Femur (tissue), 1 donor: ENCODE results near the gene RASSF10.

ENCODE experiments used
- DNase-seq: peaks from one replicate; pipeline ENCODE4 v3.0.0-alpha.2; 2017

Gene RASSF10

DNA sequence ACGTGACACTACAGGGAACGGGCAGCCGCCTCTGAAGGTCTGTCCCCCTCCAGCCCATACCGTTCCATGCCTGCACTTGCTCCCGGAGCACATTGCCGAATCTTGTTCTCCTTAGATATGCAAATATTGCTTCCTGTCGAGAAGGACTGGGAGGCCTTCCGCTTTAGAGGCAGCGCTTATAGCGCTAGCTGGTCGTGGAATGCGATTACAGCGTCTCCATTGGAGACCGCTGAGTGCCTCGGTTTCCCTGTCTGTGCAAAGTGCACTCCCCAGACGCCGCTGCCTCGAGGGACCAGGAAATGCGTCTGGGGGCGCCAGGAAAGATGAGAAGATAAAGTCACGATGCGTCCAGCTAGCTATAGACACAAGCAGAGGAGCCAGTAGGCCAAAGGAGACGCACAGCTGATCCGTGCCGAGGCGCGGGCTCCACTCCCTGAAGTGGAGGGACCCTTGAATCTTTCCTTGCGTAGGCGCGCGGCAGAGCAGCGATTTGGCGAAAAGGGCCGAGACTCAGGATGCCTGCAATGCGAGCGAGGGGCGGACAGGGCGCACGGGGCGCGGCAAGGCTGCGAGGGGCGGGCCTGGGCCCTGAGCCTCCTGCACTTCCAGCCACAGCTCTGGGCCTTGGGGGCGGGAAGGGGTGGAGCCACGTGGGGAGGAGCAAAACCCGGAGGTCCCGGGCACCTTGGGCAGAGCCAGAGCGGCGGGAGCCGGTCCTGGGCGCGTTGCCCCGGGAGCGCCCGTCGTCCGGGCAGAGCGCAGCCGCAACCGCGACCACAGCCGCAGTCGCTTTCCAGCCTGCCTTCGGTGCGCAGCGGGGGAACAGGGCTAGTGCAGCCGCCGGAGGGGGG, at the start of gene RASSF10:
TSS of gene RASSF10 (plus strand) at position 692 of the 851 bp plus-strand sequence. CDS start 261 bp downstream, outside the sequence.
- peak; percentile 77 for DNase-seq

GRCh38 chr11:12961615-12962014, 47.5 kb upstream of the RASSF10 start:
- DNase-seq = no peak

GRCh38 chr11:12962306-12962705, 46.8 kb upstream of the RASSF10 start:
- no peak for DNase-seq

DNA sequence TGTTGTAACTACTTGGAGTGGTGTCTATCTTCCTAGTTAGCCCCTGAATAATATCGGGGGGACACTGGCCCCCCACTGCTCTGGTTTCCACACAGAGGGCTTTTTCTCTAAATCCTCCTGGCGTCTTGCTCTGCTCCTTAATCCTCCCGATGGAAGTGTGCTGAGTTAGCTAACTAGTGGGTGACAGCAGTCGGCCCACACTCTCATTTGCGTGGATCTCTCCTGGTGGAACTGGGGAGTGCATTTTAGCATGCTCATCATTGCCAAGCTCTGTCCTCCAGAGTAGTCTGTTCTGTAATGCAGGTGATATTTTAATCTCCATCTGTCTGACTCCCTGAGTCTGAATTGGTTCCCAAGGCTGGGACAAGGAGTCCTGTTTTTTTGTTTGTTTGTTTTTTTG, 46.1 kb upstream of the RASSF10 start:
- DNase-seq = no peak

DNA sequence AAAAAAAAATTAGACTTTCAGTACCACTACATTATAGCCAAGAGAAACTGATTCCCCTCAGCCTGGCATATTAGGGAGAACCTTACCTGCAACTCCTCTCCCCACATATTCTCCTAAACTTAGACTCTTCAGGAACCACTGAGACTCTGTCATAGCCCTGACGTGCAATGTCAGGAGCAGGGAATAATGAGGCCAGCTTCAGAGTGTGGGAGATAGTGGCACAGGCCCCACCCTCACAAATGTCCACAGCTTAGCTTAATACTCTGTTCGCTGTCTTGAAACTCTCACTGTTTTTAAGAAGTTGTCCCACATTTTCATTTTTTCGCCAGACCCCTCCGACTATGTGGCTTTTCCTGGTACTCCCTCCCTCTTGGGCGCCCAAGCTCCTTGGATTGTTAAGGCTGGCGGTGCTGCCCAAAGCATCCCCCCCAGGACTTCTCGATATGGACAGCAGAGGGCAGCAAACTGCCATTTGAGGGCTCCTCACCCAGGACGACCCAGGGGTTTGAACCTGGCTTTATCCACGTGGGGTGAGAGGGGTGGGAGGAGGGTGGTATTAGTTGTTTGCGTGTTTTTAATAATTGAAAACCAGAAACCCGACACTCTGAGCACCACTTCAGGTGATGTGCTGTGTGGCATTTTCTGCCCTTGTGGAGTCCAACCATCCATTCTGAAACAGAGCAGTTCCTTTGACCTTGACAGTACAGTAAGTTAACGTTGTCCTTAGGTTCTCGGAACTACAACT, 45.2 kb upstream of the RASSF10 start:
- peak; percentile 72 for DNase-seq

GRCh38 chr11:12964650-12965049, 44.5 kb upstream of the RASSF10 start:
- DNase-seq = no peak

DNA sequence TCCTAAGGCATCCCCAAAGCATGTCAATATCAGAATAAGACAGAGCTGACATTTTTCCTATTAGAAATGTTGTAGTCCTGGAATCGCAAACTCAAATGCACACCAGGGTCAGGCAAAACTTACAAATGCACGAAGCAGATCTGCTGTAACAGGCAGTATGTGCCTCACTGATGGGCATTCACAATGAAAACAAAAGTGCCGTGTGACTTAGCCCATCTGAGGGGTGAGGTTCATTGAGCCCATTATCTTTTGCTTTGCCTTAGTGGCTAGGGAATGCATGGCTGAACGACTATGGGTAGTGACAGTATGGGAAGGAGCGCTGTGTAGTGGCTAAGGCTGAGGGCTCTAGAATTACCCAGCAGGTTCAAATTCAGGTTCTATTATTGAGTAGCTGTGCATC, 43.1 kb upstream of the RASSF10 start:
- no peak for DNase-seq

- DNase-seq = no peak
These were observed 41.0 kb upstream of the RASSF10 start for GRCh38 chr11:12968101-12968500.

GRCh38 chr11:12968826-12969225, 40.3 kb upstream of the RASSF10 start:
- DNase-seq = no peak

- no peak for DNase-seq
These were observed 37.2 kb upstream of the RASSF10 start for GRCh38 chr11:12971955-12972354.

DNA sequence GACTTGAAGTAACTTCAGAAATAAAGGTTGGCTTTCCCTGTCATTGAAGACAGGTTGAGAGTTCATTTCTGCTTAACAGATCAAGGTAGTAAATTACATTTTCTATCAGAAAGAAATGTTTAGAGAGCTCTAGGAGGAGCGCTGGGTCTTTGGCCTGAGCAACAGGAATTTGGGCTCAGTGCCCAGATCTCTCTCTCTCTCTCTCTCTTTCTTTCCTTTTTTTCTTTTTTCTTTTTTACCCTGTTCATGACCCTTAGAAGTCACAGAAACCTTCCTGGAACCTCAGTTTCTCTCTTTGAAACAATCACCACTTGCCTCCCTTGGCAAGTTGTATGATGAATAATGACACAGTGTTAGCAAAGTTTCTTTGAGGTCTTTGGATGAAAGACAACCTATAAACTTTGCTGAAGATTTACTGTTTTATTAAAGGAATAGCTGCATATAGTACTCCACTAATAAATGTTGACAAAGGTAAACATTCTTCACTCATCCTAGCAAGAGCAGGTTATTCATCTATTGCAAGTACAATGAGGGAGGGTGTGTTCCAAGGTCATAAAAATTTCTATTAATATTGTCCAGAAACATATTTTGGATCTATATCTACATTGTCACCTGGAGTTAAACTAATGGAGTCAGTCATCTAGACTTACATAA, 35.5 kb upstream of the RASSF10 start:
- DNase-seq = no peak

GRCh38 chr11:12975195-12975594, 33.9 kb upstream of the RASSF10 start:
- no peak for DNase-seq

DNA sequence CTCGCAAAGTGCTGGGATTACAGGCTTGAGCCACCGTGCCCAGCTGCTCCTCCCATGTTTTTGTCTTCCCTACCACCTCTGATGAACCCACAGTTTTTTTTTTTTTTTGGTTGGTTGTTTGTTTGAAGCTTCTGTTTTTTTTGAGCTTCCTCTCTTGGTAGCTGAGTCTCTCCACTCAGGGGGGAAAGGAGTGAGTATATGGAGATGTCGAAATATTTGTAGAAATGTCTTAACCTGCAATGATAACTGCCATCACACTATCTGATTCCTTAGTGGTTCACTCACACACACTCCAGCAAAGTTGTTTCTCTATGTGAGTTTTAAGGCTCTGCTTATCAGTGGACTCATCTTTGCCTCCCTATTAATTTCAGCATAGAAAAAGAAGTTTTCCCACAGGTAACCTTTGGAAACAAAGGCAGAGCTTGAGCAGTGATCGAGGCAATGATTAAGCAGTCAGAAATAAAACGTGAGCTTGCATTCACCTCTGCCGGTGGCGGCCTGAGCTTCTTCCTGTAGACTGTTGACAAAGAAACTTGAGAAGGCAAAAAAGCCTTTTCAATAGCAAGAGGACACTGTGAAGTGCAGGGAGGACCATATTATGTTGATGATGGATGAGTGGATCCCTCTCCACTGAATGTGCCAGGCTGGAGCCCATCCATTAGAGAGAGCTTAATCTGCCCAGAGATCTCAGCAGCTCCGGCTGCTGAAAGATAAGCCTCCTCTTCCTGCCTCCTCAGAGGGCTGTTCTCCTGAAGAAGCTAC, 29.0 kb upstream of the RASSF10 start:
- DNase-seq = no peak

DNA sequence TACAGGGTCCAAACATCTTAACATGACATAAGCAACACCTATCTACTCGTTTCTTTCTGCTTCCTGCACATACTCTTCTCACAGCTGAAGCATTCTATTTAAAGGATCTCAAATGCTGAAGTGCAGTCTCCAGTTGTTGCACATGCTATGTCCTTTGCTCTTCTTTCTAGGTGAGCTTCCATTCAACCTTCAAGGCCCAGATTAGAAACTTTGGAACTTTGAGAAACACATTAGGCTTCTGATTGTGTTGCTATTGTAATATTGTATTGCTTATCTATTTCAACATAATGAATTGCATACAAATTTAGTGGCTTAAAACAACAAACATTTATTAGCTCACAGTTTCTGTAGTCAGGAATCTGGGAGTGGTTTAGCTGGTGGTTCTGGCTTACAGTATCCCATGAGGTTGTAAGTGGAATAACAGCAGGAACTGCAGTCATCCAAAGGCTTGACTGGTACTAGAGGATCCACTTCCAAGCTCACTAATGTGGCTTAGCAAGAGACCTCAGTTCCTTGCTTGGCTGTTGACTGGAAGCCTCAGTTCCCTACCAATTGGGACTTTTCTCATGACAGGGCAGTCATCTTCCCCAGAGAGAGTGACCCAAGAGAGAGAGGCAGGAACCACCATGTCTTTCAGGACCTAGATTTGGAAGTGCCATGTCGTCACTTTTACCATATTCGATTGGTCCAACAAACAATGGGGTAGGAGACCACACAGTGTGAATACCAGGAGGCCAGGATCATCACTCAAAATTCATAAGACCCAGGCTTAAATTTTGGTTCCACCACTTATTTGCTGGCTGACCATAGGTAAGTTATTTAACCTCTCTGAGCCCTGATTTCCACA, 27.2 kb upstream of the RASSF10 start:
- no peak for DNase-seq

DNA sequence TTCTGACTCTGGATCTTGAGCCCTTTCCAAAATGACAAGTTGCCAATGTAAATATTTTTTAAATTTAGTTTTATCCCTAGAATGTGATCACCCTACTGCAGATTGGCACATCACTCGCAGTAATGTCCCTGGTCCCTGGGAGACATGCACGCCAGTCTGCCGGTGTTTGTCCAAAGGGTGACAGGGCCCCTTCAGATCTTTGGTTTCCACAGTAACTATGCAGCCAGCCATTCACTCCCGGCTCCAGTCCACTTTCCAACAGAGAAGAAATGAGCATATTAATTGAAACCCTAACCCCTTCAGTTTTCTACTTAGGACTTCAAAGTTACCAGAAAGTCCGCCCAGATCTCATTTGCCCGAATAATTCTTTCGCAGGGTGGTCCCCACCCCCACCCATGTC, 25.8 kb upstream of the RASSF10 start:
- no peak for DNase-seq

- no peak for DNase-seq
These were observed 22.8 kb upstream of the RASSF10 start for GRCh38 chr11:12986194-12986898.

GRCh38 chr11:12989428-12990161, 19.5 kb upstream of the RASSF10 start:
- no peak for DNase-seq

DNA sequence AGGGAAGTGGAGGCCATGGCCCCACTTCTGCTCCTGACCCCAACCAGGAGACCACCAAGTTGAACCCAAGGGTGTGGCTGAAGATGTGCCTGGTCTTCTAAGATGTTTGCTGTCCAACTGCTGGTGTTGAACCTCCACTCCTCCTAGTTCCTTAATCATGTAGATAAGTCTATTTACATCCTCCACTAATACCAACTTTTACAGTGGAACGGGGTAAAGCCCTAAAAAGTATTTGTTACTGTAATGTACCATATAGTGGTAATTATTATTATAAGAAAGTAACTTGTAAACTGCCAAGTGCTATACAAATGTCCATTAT, 19.0 kb upstream of the RASSF10 start:
- DNase-seq = no peak

GRCh38 chr11:12991426-12991825, 17.7 kb upstream of the RASSF10 start:
- DNase-seq = no peak

GRCh38 chr11:12993626-12994025, 15.5 kb upstream of the RASSF10 start:
- no peak for DNase-seq

- no peak for DNase-seq
These were observed 14.6 kb upstream of the RASSF10 start for GRCh38 chr11:12994476-12994875.
